Measurements from ENCODE around the gene CUX1. TPM values are rescaled to one million over a fixed set of nuclear protein-coding genes. Genes with fewer than 3 reads are reported as not detected.
A peak's percentile ranks its signal among the peaks of the same experiment; 100 is the strongest.

CUX1 gene
- total RNA-seq, 1 experiment from 2014 or later: 53.5 TPM

DNA sequence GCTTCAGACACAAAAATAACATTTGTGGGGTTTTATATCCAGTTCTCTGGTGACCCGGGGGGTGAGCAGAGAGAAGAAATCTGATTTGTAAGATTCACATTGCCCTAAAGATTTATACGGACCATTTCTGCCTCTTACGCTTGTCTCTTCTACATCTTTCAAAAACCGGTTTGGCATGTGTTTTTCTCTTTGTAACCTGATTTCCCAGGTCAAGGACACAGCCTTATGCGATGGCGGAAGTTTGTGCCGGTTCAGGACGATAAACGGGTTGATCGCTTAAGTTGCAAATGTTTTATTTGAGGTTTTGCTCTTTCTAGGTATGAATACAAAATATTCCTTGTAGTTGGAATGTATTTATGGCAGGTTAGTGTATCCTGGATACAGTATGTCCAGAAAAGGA is 407.6 kb downstream of the CUX1 start:
- no peak overlapping the region for H2AK5ac ChIP-seq (ENCODE audit: insufficient read length, low read length)
- no peak overlapping the region for H3K18ac ChIP-seq (ENCODE audit: insufficient read length, low read depth, low read length)
- H4K8ac ChIP-seq (replicated peaks; ENCODE audit: insufficient read length, low read depth, low read length): no peak overlapping the region
- H3K9ac ChIP-seq (ENCODE audit: extremely low read depth, insufficient read length, low read length): no peak overlapping the region
- Mint-ChIP-seq H3K27me3 (ENCODE audit: low read depth) (no peaks in the 10 kb centered on the region), H3K27ac (0 out of 7 replicates have a peak overlapping the region, but pooled peaks of 1 of the 3 experiments have one; percentile 70), H3K36me3 (ENCODE audit: insufficient read depth in 1 of 3, low read depth in 3 of 3) (peaks cover 4 to 33% (median 22%) of the 10 kb centered on the region in 3 experiments; a peak in 5 of 7 replicates), H3K4me1 (no peaks in the 10 kb centered on the region), H3K9me3 (no peaks in the 10 kb centered on the region), H3K4me3 (no peak overlapping the region)
- H3T11ph ChIP-seq (ENCODE audit: low read length): no peak overlapping the region
- H2BK15ac ChIP-seq (ENCODE audit: low read depth, low read length): no peak overlapping the region
- no peaks in the 10 kb centered on the region for H3K9me3 ChIP-seq (ENCODE audit: control insufficient read depth, low read depth, low read length)
- no peak overlapping the region for H2BK120ac ChIP-seq (ENCODE audit: low read depth, low read length, poor library complexity, severe bottlenecking)
- H2BK12ac ChIP-seq (ENCODE audit: insufficient read length, low read depth, low read length): no peak overlapping the region
- no peak overlapping the region for H2BK5ac ChIP-seq (ENCODE audit: insufficient read length, low read length)
- H3K27ac ChIP-seq (ENCODE audit: insufficient read length, low read depth, low read length): no peak overlapping the region
- no peak overlapping the region for H3K4me2 ChIP-seq (ENCODE audit: insufficient read depth, insufficient read length, low read length)
- no peak overlapping the region for H3K23ac ChIP-seq (ENCODE audit: insufficient read length, low read depth, low read length)
- no peak overlapping the region for H2BK20ac ChIP-seq (ENCODE audit: low read depth, low read length, poor library complexity, severe bottlenecking)
- no peak overlapping the region for H2AFZ ChIP-seq (ENCODE audit: low read length)
- no peak overlapping the region for H4K5ac ChIP-seq (ENCODE audit: insufficient read length, low read depth, low read length)
- H3K4me1 ChIP-seq (ENCODE audit: insufficient read depth, low read length): no peaks in the 10 kb centered on the region
- no peaks in the 10 kb centered on the region for H4K20me1 ChIP-seq (ENCODE audit: control insufficient read depth, insufficient read depth, insufficient read length)
- no CpG with 5 or more reads among the region's 10 CpGs for WGBS (ENCODE audit: extremely low coverage, insufficient read length, low lambda C conversion rate)
- no peaks in the 10 kb centered on the region for H3K79me1 ChIP-seq (ENCODE audit: insufficient read depth, low read depth, low read length, poor library complexity, severe bottlenecking)
- no peaks in the 10 kb centered on the region for H3K27me3 ChIP-seq (ENCODE audit: insufficient read depth, low read length)
- H3K14ac ChIP-seq (ENCODE audit: insufficient read depth, low read length): no peak overlapping the region
- H3K79me2 ChIP-seq (ENCODE audit: insufficient read depth, low read length): no peaks in the 10 kb centered on the region
- DNase-seq: no peak
- H4K91ac ChIP-seq (ENCODE audit: insufficient read length, low read depth, low read length): no peak overlapping the region
- TF ChIP-seq, protein P1, sequence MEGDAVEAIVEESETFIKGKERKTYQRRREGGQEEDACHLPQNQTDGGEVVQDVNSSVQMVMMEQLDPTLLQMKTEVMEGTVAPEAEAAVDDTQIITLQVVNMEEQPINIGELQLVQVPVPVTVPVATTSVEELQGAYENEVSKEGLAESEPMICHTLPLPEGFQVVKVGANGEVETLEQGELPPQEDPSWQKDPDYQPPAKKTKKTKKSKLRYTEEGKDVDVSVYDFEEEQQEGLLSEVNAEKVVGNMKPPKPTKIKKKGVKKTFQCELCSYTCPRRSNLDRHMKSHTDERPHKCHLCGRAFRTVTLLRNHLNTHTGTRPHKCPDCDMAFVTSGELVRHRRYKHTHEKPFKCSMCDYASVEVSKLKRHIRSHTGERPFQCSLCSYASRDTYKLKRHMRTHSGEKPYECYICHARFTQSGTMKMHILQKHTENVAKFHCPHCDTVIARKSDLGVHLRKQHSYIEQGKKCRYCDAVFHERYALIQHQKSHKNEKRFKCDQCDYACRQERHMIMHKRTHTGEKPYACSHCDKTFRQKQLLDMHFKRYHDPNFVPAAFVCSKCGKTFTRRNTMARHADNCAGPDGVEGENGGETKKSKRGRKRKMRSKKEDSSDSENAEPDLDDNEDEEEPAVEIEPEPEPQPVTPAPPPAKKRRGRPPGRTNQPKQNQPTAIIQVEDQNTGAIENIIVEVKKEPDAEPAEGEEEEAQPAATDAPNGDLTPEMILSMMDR (conservative IDR thresholded peaks at IDR 0.05): no peak
- no peak overlapping the region for H3K56ac ChIP-seq (ENCODE audit: insufficient read length, low read depth, low read length)
- no peaks in the 10 kb centered on the region for H3K23me2 ChIP-seq (ENCODE audit: insufficient read length, low read depth, low read length, poor library complexity, severe bottlenecking)
- no peak overlapping the region for H3K4ac ChIP-seq (ENCODE audit: low read depth, low read length)

All from H9 (cell line).